Astrocyte (in vitro differentiated cells and primary cell): ENCODE measurements around the gene AGPAT1. TPM values are rescaled to one million over a fixed set of nuclear protein-coding genes. Genes with fewer than 3 reads are reported as not detected.

Experiments
- DNase-seq: peaks from one replicate; pipeline ENCODE4 v3.0.0-alpha.2; 2010; ENCODE audit warnings: low read depth
- FAIRE-seq: peaks from 2 replicates; lab custom pipeline; 2011; peaks lifted over from hg19 to GRCh38; lab: Jason Lieb, UNC
- H2AFZ ChIP-seq: 2 replicates; pipeline ENCODE4 v1.6.0; 2012; ENCODE audit warnings: low read depth, low read length, inconsistent platforms
- H3K27ac ChIP-seq: 2 replicates; pipeline ENCODE4 v1.5.1; 2011; ENCODE audit warnings: low read depth, low read length, inconsistent platforms
- H3K27me3 ChIP-seq: 2 replicates; pipeline ENCODE4 v1.6.0; 2011; ENCODE audit warnings: low read length, inconsistent platforms; ENCODE audit not compliant: insufficient read depth
- H3K36me3 ChIP-seq: 2 replicates; pipeline ENCODE4 v1.5.1; 2011; ENCODE audit warnings: low read length, inconsistent platforms; ENCODE audit not compliant: insufficient read depth
- H3K4me1 ChIP-seq: 2 replicates; pipeline ENCODE4 v1.5.1; 2011; ENCODE audit warnings: low read length, inconsistent platforms; ENCODE audit not compliant: insufficient read depth
- H3K4me2 ChIP-seq: 2 replicates; pipeline ENCODE4 v1.6.0; 2012; ENCODE audit warnings: low read length, inconsistent platforms
- H3K4me3 ChIP-seq: 2 replicates; pipeline ENCODE4 v1.5.1; 2011; ENCODE audit warnings: low read depth, mild to moderate bottlenecking, low read length, inconsistent platforms; ENCODE audit not compliant: insufficient read depth
- H3K79me2 ChIP-seq: 2 replicates; pipeline ENCODE4 v1.6.0; 2012; ENCODE audit warnings: mild to moderate bottlenecking, low read length, inconsistent platforms; ENCODE audit not compliant: insufficient read depth
- H3K9ac ChIP-seq: 2 replicates; pipeline ENCODE4 v1.6.0; 2012; ENCODE audit warnings: mild to moderate bottlenecking, low read length, inconsistent platforms
- H3K9me3 ChIP-seq: 2 replicates; pipeline ENCODE4 v1.5.1; 2012; ENCODE audit warnings: low read depth, mild to moderate bottlenecking, low read length, inconsistent platforms; ENCODE audit not compliant: insufficient read depth
- H4K20me1 ChIP-seq: 2 replicates; pipeline ENCODE4 v1.6.0; 2012; ENCODE audit warnings: low read length, inconsistent platforms; ENCODE audit not compliant: insufficient read depth
- H3K27ac Mint-ChIP-seq: one replicate; pipeline ENCODE4 v1.8.0; 2021; ENCODE audit warnings: mild to moderate bottlenecking, mixed read lengths; ENCODE audit not compliant: unreplicated experiment
- H3K27me3 Mint-ChIP-seq: one replicate; pipeline ENCODE4 v1.8.0; 2021; ENCODE audit warnings: low read depth, mixed read lengths; ENCODE audit not compliant: unreplicated experiment
- H3K36me3 Mint-ChIP-seq: one replicate; pipeline ENCODE4 v1.8.0; 2021; ENCODE audit warnings: low read depth, mixed read lengths; ENCODE audit not compliant: unreplicated experiment
- H3K4me1 Mint-ChIP-seq: one replicate; pipeline ENCODE4 v1.8.0; 2021; ENCODE audit warnings: low read depth, mixed read lengths; ENCODE audit not compliant: unreplicated experiment
- H3K4me3 Mint-ChIP-seq: one replicate; pipeline ENCODE4 v1.8.0; 2021; ENCODE audit warnings: mild to moderate bottlenecking, moderate library complexity, mixed read lengths; ENCODE audit not compliant: unreplicated experiment
- H3K9me3 Mint-ChIP-seq: one replicate; pipeline ENCODE4 v1.8.0; 2021; ENCODE audit warnings: mild to moderate bottlenecking, mixed read lengths; ENCODE audit not compliant: unreplicated experiment
- EZH2 ChIP-seq: IDR thresholded peaks from 2 replicates; pipeline ENCODE4 v1.6.1; 2012; ENCODE audit warnings: mild to moderate bottlenecking, low read length, inconsistent platforms; ENCODE audit not compliant: insufficient read depth
- total RNA-seq: library from RNA; stranded (reverse); gene quantifications from 2 replicates; pipeline ENCODE4 v1.2.1, GENCODE V29; 2021
- TF ChIP-seq, protein P1 (sequence below): IDR thresholded peaks from 2 replicates; pipeline ENCODE4 v1.5.1; 2011; ENCODE audit warnings: low read depth, mild to moderate bottlenecking, inconsistent platforms, low read length, moderate library complexity; ENCODE audit not compliant: insufficient read depth

AGPAT1 gene
- total RNA-seq, 1 donor from 2014 or later = 94.8 TPM

DNA sequence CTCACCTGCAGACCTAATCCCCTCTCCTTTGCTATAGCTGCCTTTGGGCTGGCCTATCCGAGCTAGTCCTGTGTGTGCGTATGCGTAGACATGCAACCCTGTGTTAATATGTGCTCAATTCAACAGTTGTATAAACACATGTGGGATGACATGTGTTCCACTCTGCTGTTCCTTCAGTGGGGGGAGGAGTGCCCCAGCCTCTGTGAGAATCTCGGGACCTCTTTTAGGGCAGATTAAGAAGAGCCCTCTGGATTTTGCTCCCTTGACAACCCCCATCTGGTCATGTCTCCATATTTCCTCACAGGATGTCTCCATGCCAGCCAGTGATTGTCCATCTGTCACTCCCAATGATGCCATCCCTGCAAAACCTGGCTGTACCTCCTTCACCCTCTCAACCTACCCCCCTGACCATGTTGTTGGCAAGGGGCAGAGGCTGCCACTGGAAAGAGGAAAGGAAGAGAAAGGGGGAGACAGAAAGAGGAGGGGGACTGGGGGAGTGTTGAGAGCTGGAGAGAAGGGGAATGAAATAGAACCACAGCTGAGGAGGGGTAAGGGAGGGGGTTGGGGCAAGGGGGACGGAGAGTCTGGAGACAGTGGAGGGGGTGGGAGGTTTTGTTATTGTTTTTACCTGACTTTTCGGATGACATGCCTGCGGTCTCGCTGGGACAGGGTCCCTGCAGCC lies 24.6 kb downstream of the AGPAT1 start:
- Histone ChIP-seq H3K4me1 (peaks cover 24% of the 10 kb centered on the region), H3K9ac (no peak overlapping the region), H3K27ac (no peak overlapping the region), H3K79me2 (peaks cover 17% of the 10 kb centered on the region), H2AFZ (no peak overlapping the region), H3K36me3 (peaks cover under 1% of the 10 kb centered on the region), H3K4me3 (no peak overlapping the region), H3K4me2 (peak overlapping the region; percentile 92), H3K27me3 (peaks cover 34% of the 10 kb centered on the region), H4K20me1 (peaks cover 9% of the 10 kb centered on the region), H3K9me3 (no peaks in the 10 kb centered on the region)
- H3K4me3 Mint-ChIP-seq = no peak overlapping the region
- no peak for FAIRE-seq
- H3K36me3 Mint-ChIP-seq = peaks cover 11% of the 10 kb centered on the region
- H3K9me3 Mint-ChIP-seq = peaks cover 9% of the 10 kb centered on the region
- peaks cover 33% of the 10 kb centered on the region for H3K27me3 Mint-ChIP-seq
- H3K4me1 Mint-ChIP-seq = peaks cover 25% of the 10 kb centered on the region
- TF ChIP-seq EZH2 = peak; percentile 2
- TF ChIP-seq, protein P1, sequence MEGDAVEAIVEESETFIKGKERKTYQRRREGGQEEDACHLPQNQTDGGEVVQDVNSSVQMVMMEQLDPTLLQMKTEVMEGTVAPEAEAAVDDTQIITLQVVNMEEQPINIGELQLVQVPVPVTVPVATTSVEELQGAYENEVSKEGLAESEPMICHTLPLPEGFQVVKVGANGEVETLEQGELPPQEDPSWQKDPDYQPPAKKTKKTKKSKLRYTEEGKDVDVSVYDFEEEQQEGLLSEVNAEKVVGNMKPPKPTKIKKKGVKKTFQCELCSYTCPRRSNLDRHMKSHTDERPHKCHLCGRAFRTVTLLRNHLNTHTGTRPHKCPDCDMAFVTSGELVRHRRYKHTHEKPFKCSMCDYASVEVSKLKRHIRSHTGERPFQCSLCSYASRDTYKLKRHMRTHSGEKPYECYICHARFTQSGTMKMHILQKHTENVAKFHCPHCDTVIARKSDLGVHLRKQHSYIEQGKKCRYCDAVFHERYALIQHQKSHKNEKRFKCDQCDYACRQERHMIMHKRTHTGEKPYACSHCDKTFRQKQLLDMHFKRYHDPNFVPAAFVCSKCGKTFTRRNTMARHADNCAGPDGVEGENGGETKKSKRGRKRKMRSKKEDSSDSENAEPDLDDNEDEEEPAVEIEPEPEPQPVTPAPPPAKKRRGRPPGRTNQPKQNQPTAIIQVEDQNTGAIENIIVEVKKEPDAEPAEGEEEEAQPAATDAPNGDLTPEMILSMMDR = no peak
- no peak for DNase-seq
- H3K27ac Mint-ChIP-seq = no peak overlapping the region

DNA sequence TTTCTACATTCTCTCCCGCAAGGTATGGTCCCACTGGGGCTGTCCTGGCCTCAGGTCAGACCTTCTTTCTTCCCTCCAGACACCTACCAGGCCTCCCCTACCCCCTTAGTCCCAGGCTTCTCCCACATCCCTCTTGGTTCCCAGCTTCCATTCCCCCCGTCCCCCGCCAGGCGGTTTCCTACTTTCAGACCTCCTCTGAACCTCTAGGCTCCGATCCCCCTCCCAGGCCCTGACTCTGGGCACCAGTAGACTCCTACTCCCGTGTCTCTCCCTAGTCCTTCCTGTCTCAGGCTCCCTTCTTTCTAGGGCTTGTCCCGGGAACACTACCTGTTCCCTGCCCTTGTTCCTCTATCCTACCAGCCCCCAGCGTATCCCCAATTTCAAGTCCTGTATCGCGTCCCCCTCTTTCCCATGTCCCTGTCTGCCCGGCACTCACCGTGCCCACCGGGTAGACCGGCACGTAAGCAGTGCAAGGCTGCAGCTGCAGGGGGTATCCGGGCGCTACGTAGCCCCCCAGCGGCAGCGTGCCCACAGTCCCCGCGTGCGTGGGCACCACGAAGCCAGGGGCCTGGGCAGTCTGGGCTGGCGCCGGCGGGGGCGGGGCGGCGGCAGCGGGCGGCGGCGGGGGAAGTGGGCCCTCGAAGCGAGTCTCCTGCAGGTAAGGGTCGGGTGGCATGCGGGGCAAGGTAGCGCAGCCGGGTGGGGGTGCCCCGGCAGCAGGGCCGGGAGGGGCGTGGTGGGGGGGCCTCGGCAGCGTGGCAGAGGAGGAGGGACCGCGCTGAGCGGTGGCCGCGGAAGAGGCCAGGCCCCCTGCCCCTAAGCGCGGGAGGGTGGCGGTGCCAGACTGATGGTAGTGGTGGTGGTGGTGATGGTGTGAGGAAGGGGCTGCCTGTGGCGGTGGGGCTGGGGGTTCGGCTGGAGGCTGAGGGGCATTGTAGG lies 25.7 kb downstream of the AGPAT1 start:
- no peak overlapping the region for H3K27ac Mint-ChIP-seq
- H3K4me3 Mint-ChIP-seq = peak overlapping the region; percentile 45
- Histone ChIP-seq H3K9ac (no peak overlapping the region), H3K4me3 (no peak overlapping the region), H4K20me1 (peaks cover 3% of the 10 kb centered on the region), H3K9me3 (no peaks in the 10 kb centered on the region), H3K4me2 (no peak overlapping the region), H2AFZ (no peak overlapping the region), H3K27me3 (peaks cover 37% of the 10 kb centered on the region), H3K4me1 (peaks cover 21% of the 10 kb centered on the region), H3K36me3 (no peaks in the 10 kb centered on the region), H3K79me2 (peaks cover 11% of the 10 kb centered on the region), H3K27ac (no peak overlapping the region)
- peaks cover 8% of the 10 kb centered on the region for H3K36me3 Mint-ChIP-seq
- peaks cover 27% of the 10 kb centered on the region for H3K4me1 Mint-ChIP-seq
- peaks cover 33% of the 10 kb centered on the region for H3K27me3 Mint-ChIP-seq
- FAIRE-seq (no peak), DNase-seq (no peak)
- TF ChIP-seq, protein P1 = no peak
- no peak for TF ChIP-seq EZH2
- peaks cover 9% of the 10 kb centered on the region for H3K9me3 Mint-ChIP-seq
